Measurements from ENCODE around the gene POU2AF1. TPM values are rescaled to one million over a fixed set of nuclear protein-coding genes. Genes with fewer than 3 reads are reported as not detected.
"Not testable (repeated sequence)": the region's sequence is repeated elsewhere in the genome, so short reads cannot be mapped to it uniquely, and the experiment has no call there.

Gene POU2AF1
- total and polyA plus RNA-seq, 4 donors: 2.0 to 6.9 (median 4.5) TPM

GRCh38 chr11:111397034-111397433, 18.0 kb upstream of the POU2AF1 start:
- H3K36me3 ChIP-seq (ENCODE audit: control insufficient read depth in 4 of 4, insufficient read depth in 4 of 4, low read length in 4 of 4): no peaks in the 10 kb centered on the region
- H3K4me3 ChIP-seq: no peak overlapping the region
- H3K9me3 ChIP-seq (ENCODE audit: control insufficient read depth in 4 of 4, insufficient read depth in 3 of 4, low read length in 3 of 4): no peaks in the 10 kb centered on the region
- no peak for TF ChIP-seq CTCF (IDR thresholded peaks at IDR 0.05; ENCODE audit: control extremely low read depth, extremely low read depth)
- H3K4me1 ChIP-seq (ENCODE audit: control insufficient read depth in 5 of 5, insufficient read depth in 5 of 5, low read length in 5 of 5): no peaks in the 10 kb centered on the region
- ATAC-seq (ENCODE audit: insufficient read depth, low FRiP score) (no peak), DNase-seq (no peak)
- no peaks in the 10 kb centered on the region for H3K27me3 ChIP-seq (ENCODE audit: control insufficient read depth in 3 of 3, insufficient read depth in 3 of 3, low read length in 2 of 3)
- no peak overlapping the region for H3K27ac ChIP-seq (ENCODE audit: low read depth in 1 of 2, low read length in 1 of 2)
- no peak overlapping the region for H3K9ac ChIP-seq (ENCODE audit: insufficient read depth in 1 of 2, low read length in 2 of 2)
- WGBS, 2 donors: 79 to 93% methylated on average over 2 of the region's 2 CpGs

- TF ChIP-seq CTCF (IDR thresholded peaks at IDR 0.05; ENCODE audit: control extremely low read depth, extremely low read depth): no peak
- Histone ChIP-seq H3K27me3 (ENCODE audit: control insufficient read depth in 3 of 3, insufficient read depth in 3 of 3, low read length in 2 of 3) (no peaks in the 10 kb centered on the region), H3K36me3 (ENCODE audit: control insufficient read depth in 4 of 4, insufficient read depth in 4 of 4, low read length in 4 of 4) (no peaks in the 10 kb centered on the region), H3K4me1 (ENCODE audit: control insufficient read depth in 5 of 5, insufficient read depth in 5 of 5, low read length in 5 of 5) (no peaks in the 10 kb centered on the region), H3K9me3 (ENCODE audit: control insufficient read depth in 4 of 4, insufficient read depth in 3 of 4, low read length in 3 of 4) (no peaks in the 10 kb centered on the region), H3K9ac (ENCODE audit: insufficient read depth in 1 of 2, low read length in 2 of 2) (no peak overlapping the region), H3K4me3 (no peak overlapping the region), H3K27ac (ENCODE audit: low read depth in 1 of 2, low read length in 1 of 2) (no peak overlapping the region)
- no peak for ATAC-seq (ENCODE audit: insufficient read depth, low FRiP score)
- 93 to 97% methylated on average over 7 of the region's 7 CpGs for WGBS, 2 donors
- no peak for DNase-seq
Measured at GRCh38 chr11:111395749-111396148, 16.7 kb upstream of the POU2AF1 start.

GRCh38 chr11:111395081-111395480, 16.0 kb upstream of the POU2AF1 start:
- ATAC-seq (ENCODE audit: insufficient read depth, low FRiP score) (no peak), DNase-seq (no peak)

GRCh38 chr11:111394147-111394546, 15.1 kb upstream of the POU2AF1 start:
- not testable (repeated sequence) for H3K4me1 ChIP-seq (ENCODE audit: control insufficient read depth in 5 of 5, insufficient read depth in 5 of 5, low read length in 5 of 5); H3K9ac ChIP-seq (ENCODE audit: insufficient read depth in 1 of 2, low read length in 2 of 2); H3K9me3 ChIP-seq (ENCODE audit: control insufficient read depth in 4 of 4, insufficient read depth in 3 of 4, low read length in 3 of 4); ATAC-seq (ENCODE audit: insufficient read depth, low FRiP score); DNase-seq; H3K4me3 ChIP-seq; H3K27me3 ChIP-seq (ENCODE audit: control insufficient read depth in 3 of 3, insufficient read depth in 3 of 3, low read length in 2 of 3); H3K36me3 ChIP-seq (ENCODE audit: control insufficient read depth in 4 of 4, insufficient read depth in 4 of 4, low read length in 4 of 4); H3K27ac ChIP-seq (ENCODE audit: low read depth in 1 of 2, low read length in 1 of 2)
- 60 to 61% methylated on average over 4 of the region's 4 CpGs for WGBS, 2 donors

More at GRCh38 chr11:111395081-111395480, 16.0 kb upstream of the POU2AF1 start:
- H3K4me3 ChIP-seq: no peak overlapping the region
- H3K9me3 ChIP-seq (ENCODE audit: control insufficient read depth in 4 of 4, insufficient read depth in 3 of 4, low read length in 3 of 4): no peaks in the 10 kb centered on the region
- TF ChIP-seq CTCF (IDR thresholded peaks at IDR 0.05; ENCODE audit: control extremely low read depth, extremely low read depth): no peak
- no peaks in the 10 kb centered on the region for H3K4me1 ChIP-seq (ENCODE audit: control insufficient read depth in 5 of 5, insufficient read depth in 5 of 5, low read length in 5 of 5)
- H3K36me3 ChIP-seq (ENCODE audit: control insufficient read depth in 4 of 4, insufficient read depth in 4 of 4, low read length in 4 of 4): no peaks in the 10 kb centered on the region
- H3K27ac ChIP-seq (ENCODE audit: low read depth in 1 of 2, low read length in 1 of 2): no peak overlapping the region
- no peak overlapping the region for H3K9ac ChIP-seq (ENCODE audit: insufficient read depth in 1 of 2, low read length in 2 of 2)
- H3K27me3 ChIP-seq (ENCODE audit: control insufficient read depth in 3 of 3, insufficient read depth in 3 of 3, low read length in 2 of 3): no peaks in the 10 kb centered on the region
- 81 to 87% methylated on average over 7 of the region's 7 CpGs for WGBS, 2 donors

All from lung (tissue), 12 donors.